Liver (tissue), 9 donors: Measurements from ENCODE around the gene EML1. TPM values are rescaled to one million over a fixed set of nuclear protein-coding genes. Genes with fewer than 3 reads are reported as not detected.

Source experiments
- DNase-seq: peaks from one replicate; pipeline ENCODE4 v3.0.0-alpha.2; 2017; ENCODE audit warnings: low spot score
- H3K27ac ChIP-seq, 2 donors: one replicate each; pipeline ENCODE4 v1.7.0; 2013; ENCODE audit warnings: inconsistent platforms in 2 of 2, low read length in 2 of 2, control low read depth in 1 of 2, low read depth in 1 of 2, mild to moderate bottlenecking in 1 of 2
- H3K27me3 ChIP-seq, 4 donors: one replicate each; pipeline versions ENCODE4 v1.6.1 to v1.7.0; 2013; ENCODE audit warnings: low read length in 3 of 4, inconsistent platforms in 1 of 4, mild to moderate bottlenecking in 1 of 4, moderate library complexity in 1 of 4; ENCODE audit not compliant: control insufficient read depth in 4 of 4, insufficient read depth in 4 of 4
- H3K36me3 ChIP-seq, 4 donors: one replicate each; pipeline versions ENCODE4 v1.6.1 to v1.7.0; 2013; ENCODE audit warnings: low read length in 3 of 4, mild to moderate bottlenecking in 3 of 4, low read depth in 1 of 4, moderate library complexity in 1 of 4; ENCODE audit not compliant: control insufficient read depth in 4 of 4, insufficient read depth in 3 of 4
- H3K4me1 ChIP-seq, 4 donors: one replicate each; pipeline versions ENCODE4 v1.6.1 to v1.7.0; 2013; ENCODE audit warnings: low read length in 3 of 4, mild to moderate bottlenecking in 3 of 4, moderate library complexity in 1 of 4; ENCODE audit not compliant: control insufficient read depth in 4 of 4, insufficient read depth in 4 of 4
- H3K4me3 ChIP-seq, 3 donors: one replicate each; pipeline versions ENCODE4 v1.6.1 to v1.7.0; 2013; ENCODE audit warnings: low read length in 3 of 3, control low read depth in 1 of 3, low read depth in 1 of 3, mild to moderate bottlenecking in 1 of 3
- H3K9ac ChIP-seq, 2 donors: one replicate each; pipeline ENCODE4 v1.7.0; 2013; ENCODE audit warnings: low read length in 2 of 2, mild to moderate bottlenecking in 2 of 2, moderate library complexity in 2 of 2, control low read depth in 1 of 2, low read depth in 1 of 2
- H3K9me3 ChIP-seq, 4 donors: one replicate each; pipeline versions ENCODE4 v1.6.1 to v1.7.0; 2013; ENCODE audit warnings: low read length in 3 of 4; ENCODE audit not compliant: control insufficient read depth in 4 of 4
- ATF3 ChIP-seq: IDR thresholded peaks from 2 replicates; pipeline ENCODE4 v1.6.1; 2016; ENCODE audit warnings: antibody characterized with exemption
- GABPA ChIP-seq, 2 donors: IDR thresholded peaks in 1 of 2; conservative IDR thresholded peaks in 1 of 2; 2 replicates each; pipeline ENCODE4 v1.6.1; 2016; ENCODE audit warnings: antibody characterized with exemption in 2 of 2, mild to moderate bottlenecking in 1 of 2, moderate library complexity in 1 of 2
- HNF4A ChIP-seq, 2 donors: conservative IDR thresholded peaks; 2 replicates each; pipeline ENCODE4 v1.6.1; 2016; ENCODE audit warnings: antibody characterized with exemption in 2 of 2, mild to moderate bottlenecking in 2 of 2
- JUND ChIP-seq, 2 donors: IDR thresholded peaks; 2 replicates each; pipeline ENCODE4 v1.6.1; 2016; ENCODE audit warnings: antibody characterized with exemption in 2 of 2
- MAX ChIP-seq: IDR thresholded peaks from 2 replicates; pipeline ENCODE4 v1.6.1; 2016; ENCODE audit warnings: antibody characterized with exemption
- RAD21 ChIP-seq, 2 donors: IDR thresholded peaks; 2 replicates each; pipeline ENCODE4 v1.6.1; 2016; ENCODE audit warnings: antibody characterized with exemption in 2 of 2, mild to moderate bottlenecking in 2 of 2
- REST ChIP-seq: IDR thresholded peaks from 2 replicates; pipeline ENCODE4 v1.6.1; 2016; ENCODE audit warnings: antibody characterized with exemption, mild to moderate bottlenecking
- SP1 ChIP-seq: IDR thresholded peaks from 2 replicates; pipeline ENCODE4 v1.6.1; 2018; ENCODE audit warnings: antibody characterized with exemption, mild to moderate bottlenecking
- ZBTB33 ChIP-seq: IDR thresholded peaks from 2 replicates; pipeline ENCODE4 v1.6.1; 2016; ENCODE audit warnings: antibody characterized with exemption
- WGBS: extraction: QIAGEN DNeasy Blood & Tissue Kit; methylation state at CpG from one replicate; pipeline ENCODE4 v1.1.7; 2013; 5-methylcytosine and 5-hydroxymethylcytosine counted together
- polyA plus RNA-seq, 2 donors: library from polyadenylated mRNA; stranded (reverse) in 1 of 2; unstranded in 1 of 2; fragments of 200-250 nt in 1 of 2; fragments of >200 nt in 1 of 2; fragmentation: Nextera tagmentation in 1 of 2; extraction: Ambion mirVana in 1 of 2; gene quantifications; one replicate each; pipeline versions ENCODE4 v1.2.1 to v1.2.3, GENCODE V29; 2013 to 2015
- total RNA-seq, 2 donors: library from RNA; depleted of rRNA; stranded (reverse); fragments of >200 nt; gene quantifications; one replicate each; pipeline ENCODE4 v1.2.3, GENCODE V29; 2014
- donor health status: healthy.
- donor health status: healthy.
- donor health status: healthy.
- donor health status: healthy.
- donor health status: healthy.

Gene EML1
- total and polyA plus RNA-seq, 4 donors, result 2.7 to 14.6 (median 4.6) TPM

- no peak for TF ChIP-seq ZBTB33
- TF ChIP-seq RAD21 (IDR thresholded peaks at IDR 0.05), result no peak
These were observed 46.0 kb upstream of the EML1 start (continued) for GRCh38 chr14:99747167-99747566.

- H3K27me3 ChIP-seq, result peaks cover 0 to 6% (median 0%) of the 10 kb centered on the region in 4 donors
- H3K36me3 ChIP-seq, result no peaks in the 10 kb centered on the region
- DNase-seq, result no peak
- WGBS, result 83% methylated on average over 22 of the region's 22 CpGs
- H3K9me3 ChIP-seq, result no peaks in the 10 kb centered on the region
- H3K9ac ChIP-seq, result no peak overlapping the region
- no peak overlapping the region for H3K27ac ChIP-seq
- H3K4me1 ChIP-seq, result peaks cover 0 to 5% (median 1%) of the 10 kb centered on the region in 4 donors
- TF ChIP-seq GABPA (IDR thresholded peaks at IDR 0.05 in 1 of 2, conservative IDR thresholded peaks at IDR 0.05 in 1 of 2) (no peak), HNF4A (conservative IDR thresholded peaks at IDR 0.05) (no peak), JUND (IDR thresholded peaks at IDR 0.05) (no peak), ZBTB33 (no peak), ATF3 (no peak), MAX (no peak)
- H3K4me3 ChIP-seq, result no peak overlapping the region
These were observed 45.5 kb upstream of the EML1 start for GRCh38 chr14:99747582-99748330.

- peaks cover 0 to 5% (median 1%) of the 10 kb centered on the region in 4 donors for H3K4me1 ChIP-seq
- DNase-seq, result no peak
- peaks cover 0 to 6% (median 1%) of the 10 kb centered on the region in 4 donors for H3K27me3 ChIP-seq
- no peaks in the 10 kb centered on the region for H3K9me3 ChIP-seq
- no peak for TF ChIP-seq REST
- no peak for TF ChIP-seq SP1
- no peak overlapping the region for H3K27ac ChIP-seq
- 76% methylated on average over 9 of the region's 9 CpGs for WGBS
- H3K9ac ChIP-seq, result no peak overlapping the region
- H3K4me3 ChIP-seq, result no peak overlapping the region
- H3K36me3 ChIP-seq, result no peaks in the 10 kb centered on the region
These were observed 44.7 kb upstream of the EML1 start for GRCh38 chr14:99748529-99748928.
